ENCODE measurements around the gene ELK4.

The ELK4 gene

GRCh38 chr1:205630241-205630640 is 1.6 kb downstream of the ELK4 start:
- no peak for DNase-seq (ENCODE audit: low read depth in 2 of 2)

DNA sequence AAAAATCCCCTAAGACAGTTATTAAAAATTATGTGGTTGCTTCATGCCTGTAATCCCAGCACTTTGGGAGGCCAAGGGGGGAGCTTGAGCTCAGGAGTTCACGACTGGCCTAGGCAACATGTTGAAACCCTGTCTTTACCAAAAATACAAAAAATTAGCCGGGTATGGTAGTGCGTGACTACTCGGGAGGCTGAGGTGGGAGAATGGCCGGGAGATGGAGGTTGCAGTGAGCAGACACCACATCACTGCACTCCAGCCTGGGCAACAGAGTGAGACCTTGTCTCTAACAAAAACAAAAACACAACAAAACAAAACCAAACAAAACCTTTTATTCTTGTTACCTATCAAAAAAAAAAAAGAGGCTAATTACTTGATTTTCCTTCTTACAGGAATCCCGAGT is 2.1 kb downstream of the ELK4 start:
- DNase-seq (ENCODE audit: low read depth in 2 of 2) = no peak

- DNase-seq (ENCODE audit: low read depth in 2 of 2) = no peak
These were observed 3.9 kb downstream of the ELK4 start for GRCh38 chr1:205627956-205628355.

DNA sequence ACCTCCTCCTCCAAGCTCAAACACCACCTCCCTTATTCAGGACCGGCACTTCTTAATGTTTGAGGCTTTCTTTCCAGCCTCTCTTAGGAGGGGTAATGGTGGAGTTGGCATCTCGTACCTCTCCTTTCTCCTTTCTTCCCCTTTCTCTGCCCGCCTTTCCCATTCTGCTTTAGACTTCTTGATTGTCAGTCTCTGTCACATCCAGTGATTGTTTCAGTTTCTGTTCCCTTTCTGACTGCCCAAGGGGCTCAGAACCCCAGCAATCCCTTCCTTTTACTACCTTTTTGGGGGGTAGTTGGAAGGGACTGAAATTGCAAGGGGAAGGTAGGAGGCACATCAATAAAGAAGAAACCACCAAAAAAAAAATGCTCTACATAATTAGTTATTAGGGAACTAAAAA is 5.6 kb downstream of the ELK4 start:
- no peak for DNase-seq (ENCODE audit: low read depth in 2 of 2)

- no peak for DNase-seq (ENCODE audit: low read depth in 2 of 2)
These were observed 8.2 kb downstream of the ELK4 start for GRCh38 chr1:205623646-205624045.

DNA sequence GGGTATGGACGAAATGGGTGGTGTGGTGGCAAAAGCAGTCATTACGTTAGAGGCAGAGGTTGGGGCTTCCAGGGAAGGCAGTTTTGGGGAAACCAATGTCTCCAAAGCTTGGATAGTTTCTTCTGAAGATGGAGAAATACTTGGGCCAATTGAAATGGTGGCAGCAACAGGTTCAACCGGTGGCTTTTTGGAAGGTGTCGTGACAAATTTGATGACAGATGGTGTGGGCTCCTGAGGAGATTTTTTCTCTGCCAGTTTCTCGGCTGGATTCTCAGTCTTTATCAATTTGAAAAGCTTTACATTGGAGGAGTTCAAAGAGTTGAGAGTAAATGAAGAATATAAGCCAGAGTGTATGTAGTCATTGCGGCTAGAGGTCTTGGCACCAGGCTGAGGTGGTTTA is 11.5 kb downstream of the ELK4 start:
- no peak for DNase-seq (ENCODE audit: low read depth in 2 of 2)

DNA sequence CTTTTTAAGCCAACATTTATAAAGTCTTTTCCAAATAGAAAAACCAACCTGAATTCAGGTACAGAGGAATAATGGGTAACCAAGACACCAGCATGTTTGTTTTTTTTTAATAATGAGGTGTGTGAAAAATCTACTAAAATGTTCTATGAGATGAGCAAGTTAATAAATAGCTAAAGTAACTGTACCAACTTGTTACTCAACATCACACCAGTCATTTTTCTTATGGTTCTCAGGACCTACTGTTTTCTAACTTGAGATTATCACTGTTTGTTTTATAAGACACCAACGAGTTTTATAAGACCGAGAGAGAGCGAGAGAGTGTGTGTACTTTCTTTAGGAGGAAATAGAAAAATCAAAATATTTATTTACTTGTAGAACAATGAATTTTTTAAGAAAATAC is 12.4 kb downstream of the ELK4 start:
- DNase-seq (ENCODE audit: low read depth in 2 of 2) = no peak

- no peak for DNase-seq (ENCODE audit: low read depth in 2 of 2)
These were observed 15.1 kb downstream of the ELK4 start for GRCh38 chr1:205616563-205617293.

GRCh38 chr1:205615789-205616188 is 16.0 kb downstream of the ELK4 start:
- DNase-seq (ENCODE audit: low read depth in 2 of 2) = no peak

DNA sequence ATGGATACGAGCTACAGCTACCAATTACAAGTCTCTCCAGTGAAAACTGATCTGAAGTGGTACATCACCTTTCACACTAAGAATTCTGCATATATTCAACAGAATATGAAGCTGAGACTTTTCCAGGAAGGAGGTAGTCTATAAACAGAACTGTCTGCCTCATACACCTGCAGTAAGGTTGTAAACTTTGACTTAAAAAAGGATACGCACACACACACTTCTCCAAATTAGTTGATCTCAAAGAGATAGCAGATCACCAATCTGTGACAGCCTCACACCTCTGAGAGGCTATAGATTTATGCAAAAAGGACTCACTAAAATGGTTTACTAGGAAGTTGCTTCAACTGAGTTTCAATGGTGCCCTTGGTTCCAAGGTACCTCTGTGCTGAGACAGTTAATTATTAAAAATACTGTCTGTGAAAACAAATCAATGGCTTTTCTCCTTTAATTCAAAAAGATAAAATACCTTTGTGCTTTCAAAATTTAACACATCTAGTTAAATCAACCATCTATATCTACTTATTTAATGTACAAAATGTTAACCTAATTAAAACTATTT is 17.9 kb downstream of the ELK4 start:
- DNase-seq (ENCODE audit: low read depth in 2 of 2) = no peak

- no peak for DNase-seq (ENCODE audit: low read depth in 2 of 2)
These were observed 19.3 kb downstream of the ELK4 start for GRCh38 chr1:205612556-205612955.

DNA sequence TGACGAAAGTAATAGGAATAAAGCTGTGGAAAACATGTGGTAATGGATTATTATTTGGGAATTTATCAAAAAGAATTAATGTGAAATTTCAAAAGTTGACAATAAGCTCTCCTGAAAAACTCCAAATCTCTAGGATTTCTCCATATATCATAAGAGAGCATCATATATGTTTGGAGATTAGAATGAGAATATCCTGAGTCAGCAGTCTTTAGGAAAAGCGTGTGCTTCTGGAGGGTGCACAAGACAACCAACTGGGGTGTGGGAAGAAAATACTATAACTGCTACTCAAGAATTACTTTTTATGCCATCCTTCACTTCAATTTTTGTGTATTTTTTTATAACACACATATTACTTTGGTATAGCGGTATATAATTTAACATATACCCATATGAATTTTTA is 19.7 kb downstream of the ELK4 start:
- DNase-seq (ENCODE audit: low read depth in 2 of 2) = no peak

DNA sequence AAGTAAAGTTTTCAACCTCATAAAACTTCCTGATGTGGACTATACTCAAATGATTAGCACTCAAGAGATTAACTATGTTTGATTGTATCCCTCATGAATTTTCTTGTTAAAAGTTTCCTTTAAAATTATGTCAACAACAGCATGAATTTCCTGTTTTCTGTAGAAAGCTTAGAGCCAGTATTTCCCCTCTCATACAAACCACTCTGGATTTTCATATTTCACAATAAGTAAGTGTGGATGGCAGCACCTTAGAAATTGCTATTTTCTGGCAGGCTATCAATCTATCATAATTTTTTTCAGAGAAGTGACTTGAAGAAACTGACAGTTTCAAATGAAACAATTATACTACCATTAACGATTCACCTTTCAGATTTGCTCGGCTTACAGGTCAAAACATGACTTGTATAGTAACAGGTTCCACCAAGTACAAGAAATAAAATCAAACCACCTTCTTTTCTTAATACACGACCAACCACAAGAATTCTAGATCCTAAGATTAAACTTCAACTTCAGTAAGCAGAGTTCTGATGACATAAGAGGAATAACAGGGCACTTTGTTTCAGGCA is 20.8 kb downstream of the ELK4 start:
- no peak for DNase-seq (ENCODE audit: low read depth in 2 of 2)

DNA sequence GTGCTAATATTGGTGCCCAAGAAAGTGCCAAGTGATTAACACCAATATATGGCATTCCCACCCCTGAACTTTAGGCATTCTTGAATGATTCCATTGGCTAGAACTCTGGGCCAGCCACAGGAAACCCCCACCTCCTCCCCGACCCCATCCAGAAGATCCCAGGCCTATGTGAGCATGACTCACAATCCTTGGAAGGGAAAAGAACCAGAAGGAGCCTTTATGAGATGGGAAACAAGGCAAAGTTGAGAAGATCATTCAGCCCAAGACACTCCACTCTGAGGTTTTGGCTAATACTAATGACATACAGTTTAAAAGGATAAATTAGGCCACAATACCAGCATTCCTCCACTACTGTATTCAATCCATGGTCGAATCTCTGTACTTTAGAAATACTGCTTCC is 21.8 kb downstream of the ELK4 start:
- DNase-seq (ENCODE audit: low read depth in 2 of 2) = no peak

GRCh38 chr1:205604825-205605505 is 26.8 kb downstream of the ELK4 start:
- no peak for DNase-seq (ENCODE audit: low read depth in 2 of 2)

GRCh38 chr1:205604059-205604458 is 27.8 kb downstream of the ELK4 start:
- DNase-seq (ENCODE audit: low read depth in 2 of 2) = no peak

DNA sequence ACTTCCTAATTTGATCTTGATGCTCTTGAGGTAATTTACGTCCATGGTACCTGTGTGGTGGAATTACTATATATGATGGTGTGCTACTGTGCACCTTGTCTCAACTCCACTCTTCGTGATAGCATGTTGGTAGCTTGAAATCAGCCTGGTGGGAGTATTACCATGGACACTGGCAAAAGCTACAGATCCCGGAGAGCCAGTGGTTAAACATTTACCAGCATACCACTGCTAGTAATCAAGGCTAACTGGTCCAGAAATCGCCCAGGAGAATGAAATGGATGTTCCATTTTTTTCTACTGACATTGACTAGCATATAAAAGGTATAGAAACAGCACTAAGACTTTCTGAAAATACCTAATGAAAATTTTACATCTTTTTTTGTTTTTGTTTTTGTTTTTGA is 30.6 kb downstream of the ELK4 start:
- no peak for DNase-seq (ENCODE audit: low read depth in 2 of 2)

DNA sequence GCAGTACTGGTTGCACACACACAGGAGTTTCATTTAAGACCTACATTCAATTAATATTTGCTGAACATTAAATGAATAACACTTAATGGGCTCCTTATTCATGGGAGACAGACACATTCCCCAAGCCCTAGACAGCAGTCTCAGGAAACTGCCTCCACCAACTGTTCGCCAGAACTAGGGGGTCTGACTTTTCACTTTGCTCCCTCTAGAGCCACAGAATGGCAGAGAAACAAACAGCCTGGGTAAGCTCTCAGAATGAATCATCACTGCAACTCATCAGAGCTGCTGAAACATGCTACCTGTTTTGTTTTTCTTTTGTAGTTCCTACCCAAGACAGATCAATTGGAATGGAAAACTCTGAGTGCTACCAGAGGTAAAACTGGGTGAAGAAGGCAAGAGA is 31.7 kb downstream of the ELK4 start:
- no peak for DNase-seq (ENCODE audit: low read depth in 2 of 2)

- DNase-seq (ENCODE audit: low read depth in 2 of 2) = no peak
These were observed 32.2 kb downstream of the ELK4 start for GRCh38 chr1:205599669-205600042.

GRCh38 chr1:205598841-205599668 is 32.8 kb downstream of the ELK4 start:
- no peak for DNase-seq (ENCODE audit: low read depth in 2 of 2)

DNA sequence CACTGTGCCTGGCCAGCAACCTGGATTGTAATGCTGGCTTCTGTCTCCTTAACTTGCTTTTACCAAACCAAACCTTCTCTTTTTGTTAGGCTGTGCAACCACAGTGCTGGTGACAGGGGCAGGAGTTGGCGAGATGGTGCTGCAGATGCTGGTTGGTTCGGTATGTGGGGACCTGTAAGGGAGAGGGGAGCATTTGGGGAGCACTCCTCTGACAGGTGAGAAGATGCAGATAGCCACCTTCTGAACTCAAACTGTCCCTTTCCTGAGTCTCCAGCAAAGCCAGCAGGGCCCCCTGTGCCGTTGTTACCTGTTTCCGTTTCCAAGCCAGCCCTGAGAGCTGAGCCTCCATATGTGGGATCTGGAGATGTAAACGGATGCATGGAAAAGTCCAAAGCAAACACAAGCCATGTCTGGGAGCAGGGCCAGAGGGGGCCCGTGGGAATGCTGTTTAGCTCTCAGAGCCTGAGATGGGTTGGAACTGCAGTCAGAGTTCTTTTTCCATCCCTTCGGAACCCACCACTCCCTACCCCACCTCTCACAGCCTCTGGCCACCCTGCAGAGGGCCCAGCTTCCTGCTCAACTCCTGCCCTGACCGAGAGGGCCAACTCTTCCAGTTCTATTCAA is 34.0 kb downstream of the ELK4 start:
- no peak for DNase-seq (ENCODE audit: low read depth in 2 of 2)

DNA sequence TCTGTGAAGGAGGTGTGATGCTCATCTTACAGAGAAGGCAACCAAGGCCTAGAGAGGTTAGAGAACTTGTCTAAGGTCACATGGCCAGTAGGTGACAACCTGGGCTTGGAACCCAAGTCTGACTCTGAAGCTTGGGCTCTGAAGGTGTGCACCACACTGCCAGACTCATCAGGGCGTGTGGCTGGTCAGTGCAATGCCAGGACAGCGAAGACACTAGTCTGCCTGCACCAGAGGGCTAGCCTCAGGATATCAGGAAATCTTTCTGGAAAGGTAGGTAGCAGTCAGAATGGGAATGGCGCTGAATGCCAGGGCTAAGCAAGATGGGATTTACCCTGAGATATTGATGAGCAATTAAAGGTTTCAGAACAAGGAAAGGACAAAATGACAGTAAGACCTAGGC is 34.9 kb downstream of the ELK4 start:
- DNase-seq (ENCODE audit: low read depth in 2 of 2) = no peak
